Frontal cortex (tissue), 4 donors: ENCODE measurements around the gene TOP3B. TPM values are rescaled to one million over a fixed set of nuclear protein-coding genes. Genes with fewer than 3 reads are reported as not detected.

Experiments used
- DNase-seq, 2 donors: peaks; one replicate each; pipeline ENCODE4 v3.0.0; 2012; ENCODE audit warnings: low spot score in 2 of 2
- FAIRE-seq: peaks from 2 replicates; lab custom pipeline; 2012; peaks lifted over from hg19 to GRCh38; lab: Jason Lieb, UNC
- total RNA-seq: library from RNA; depleted of rRNA; stranded (reverse); fragments of >200 nt; gene quantifications from one replicate; pipeline ENCODE4 v1.2.3, GENCODE V29; 2014
- donor health status: control.
- donor health status: control.
- donor health status: control.

Gene TOP3B, protein sequence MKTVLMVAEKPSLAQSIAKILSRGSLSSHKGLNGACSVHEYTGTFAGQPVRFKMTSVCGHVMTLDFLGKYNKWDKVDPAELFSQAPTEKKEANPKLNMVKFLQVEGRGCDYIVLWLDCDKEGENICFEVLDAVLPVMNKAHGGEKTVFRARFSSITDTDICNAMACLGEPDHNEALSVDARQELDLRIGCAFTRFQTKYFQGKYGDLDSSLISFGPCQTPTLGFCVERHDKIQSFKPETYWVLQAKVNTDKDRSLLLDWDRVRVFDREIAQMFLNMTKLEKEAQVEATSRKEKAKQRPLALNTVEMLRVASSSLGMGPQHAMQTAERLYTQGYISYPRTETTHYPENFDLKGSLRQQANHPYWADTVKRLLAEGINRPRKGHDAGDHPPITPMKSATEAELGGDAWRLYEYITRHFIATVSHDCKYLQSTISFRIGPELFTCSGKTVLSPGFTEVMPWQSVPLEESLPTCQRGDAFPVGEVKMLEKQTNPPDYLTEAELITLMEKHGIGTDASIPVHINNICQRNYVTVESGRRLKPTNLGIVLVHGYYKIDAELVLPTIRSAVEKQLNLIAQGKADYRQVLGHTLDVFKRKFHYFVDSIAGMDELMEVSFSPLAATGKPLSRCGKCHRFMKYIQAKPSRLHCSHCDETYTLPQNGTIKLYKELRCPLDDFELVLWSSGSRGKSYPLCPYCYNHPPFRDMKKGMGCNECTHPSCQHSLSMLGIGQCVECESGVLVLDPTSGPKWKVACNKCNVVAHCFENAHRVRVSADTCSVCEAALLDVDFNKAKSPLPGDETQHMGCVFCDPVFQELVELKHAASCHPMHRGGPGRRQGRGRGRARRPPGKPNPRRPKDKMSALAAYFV
- 15.1 TPM for total RNA-seq

DNA sequence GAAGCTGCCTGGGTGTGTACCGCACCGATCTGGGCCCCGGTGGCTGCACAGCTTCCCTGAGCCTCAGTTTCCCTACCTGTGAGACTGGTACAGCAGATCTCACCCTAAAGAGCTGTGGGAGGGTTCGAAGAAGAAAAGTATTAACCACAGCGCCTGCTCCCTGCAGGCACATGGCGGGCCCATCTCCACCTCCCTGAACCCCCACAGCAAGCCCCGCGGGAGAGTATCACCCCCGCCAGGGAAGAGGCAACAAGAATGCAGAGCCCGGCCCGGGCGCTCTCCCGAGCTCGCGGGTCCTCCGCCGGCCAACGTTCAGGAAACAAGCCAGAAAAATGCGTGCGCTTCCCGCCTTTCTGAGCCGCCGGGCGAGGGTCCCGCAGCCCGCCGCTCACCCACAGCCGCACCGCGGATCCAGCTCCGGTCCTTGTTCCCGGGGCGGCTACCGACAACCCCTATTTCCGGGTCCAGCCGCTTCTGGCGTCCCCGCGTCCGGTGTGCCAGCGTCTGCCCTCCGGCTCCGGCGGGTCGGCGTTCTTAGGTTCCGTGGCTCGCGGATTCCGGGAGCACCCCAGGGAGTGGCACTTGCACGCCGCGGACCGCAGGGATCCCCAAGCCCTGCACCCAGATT, at the start of gene TOP3B:
TOP3B (minus strand) TSS at position 450 of the 628 bp plus-strand sequence. CDS start 7,078 bp downstream, outside the sequence.
- FAIRE-seq, result no peak
- peak; percentile 72 to 77 for DNase-seq

DNA sequence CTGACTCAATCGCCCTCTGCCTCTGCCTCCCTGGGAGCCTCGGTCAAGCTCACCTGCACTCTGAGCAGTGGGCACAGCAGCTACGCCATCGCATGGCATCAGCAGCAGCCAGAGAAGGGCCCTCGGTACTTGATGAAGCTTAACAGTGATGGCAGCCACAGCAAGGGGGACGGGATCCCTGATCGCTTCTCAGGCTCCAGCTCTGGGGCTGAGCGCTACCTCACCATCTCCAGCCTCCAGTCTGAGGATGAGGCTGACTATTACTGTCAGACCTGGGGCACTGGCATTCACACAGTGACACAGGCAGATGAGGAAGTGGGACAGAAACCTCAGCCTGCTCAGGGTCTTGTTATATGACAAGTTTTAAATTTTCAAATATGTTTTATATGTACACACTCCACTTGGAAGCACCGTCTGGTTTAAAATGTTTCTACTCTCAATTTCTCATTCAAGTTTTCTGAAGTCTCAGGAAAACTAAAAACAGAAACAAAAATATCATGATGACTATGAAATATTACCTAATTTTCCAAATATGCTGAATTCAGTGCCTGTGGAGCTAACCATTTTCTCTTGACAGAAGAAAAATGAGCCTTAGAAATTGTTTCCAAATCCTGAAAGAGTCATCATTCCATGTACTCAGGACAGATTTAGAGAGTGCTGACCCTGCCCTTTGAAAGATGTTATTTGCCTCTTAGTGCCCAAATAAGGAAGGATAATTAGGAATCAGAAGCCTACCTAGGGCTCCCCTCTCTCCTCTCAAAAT, 48.8 kb upstream of the TOP3B start:
- FAIRE-seq (no peak), DNase-seq (no peak)

DNA sequence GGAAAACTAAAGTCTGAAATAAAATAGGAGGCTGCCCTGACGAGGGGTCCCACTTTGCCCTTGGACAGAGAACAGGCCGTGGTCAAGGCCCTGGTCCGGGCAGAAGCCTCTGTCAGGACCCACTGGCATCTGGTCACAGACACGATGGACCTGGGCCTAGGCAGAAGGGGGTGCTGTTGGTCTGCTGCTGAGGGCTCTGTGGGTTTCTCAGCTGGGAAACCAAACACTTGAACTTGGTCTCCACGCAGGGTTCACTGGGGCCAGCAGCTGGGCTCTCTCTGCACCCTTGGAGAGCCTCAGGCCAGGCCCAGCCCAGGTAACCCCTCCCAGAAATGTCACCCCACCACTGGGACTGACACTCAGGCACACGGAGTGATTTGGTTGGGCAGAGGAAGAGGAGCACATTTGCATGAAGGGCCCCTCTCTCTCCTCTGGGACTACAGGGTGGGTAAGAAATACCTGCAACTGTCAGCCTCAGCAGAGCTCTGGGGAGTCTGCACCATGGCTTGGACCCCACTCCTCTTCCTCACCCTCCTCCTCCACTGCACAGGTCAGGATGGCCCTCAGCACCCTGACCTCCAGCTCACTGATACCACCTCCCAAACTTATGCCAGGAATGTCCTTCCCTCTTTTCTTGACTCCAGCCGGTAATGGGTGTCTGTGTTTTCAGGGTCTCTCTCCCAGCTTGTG, 48.1 kb upstream of the TOP3B start:
- FAIRE-seq, result no peak
- DNase-seq, result no peak

DNA sequence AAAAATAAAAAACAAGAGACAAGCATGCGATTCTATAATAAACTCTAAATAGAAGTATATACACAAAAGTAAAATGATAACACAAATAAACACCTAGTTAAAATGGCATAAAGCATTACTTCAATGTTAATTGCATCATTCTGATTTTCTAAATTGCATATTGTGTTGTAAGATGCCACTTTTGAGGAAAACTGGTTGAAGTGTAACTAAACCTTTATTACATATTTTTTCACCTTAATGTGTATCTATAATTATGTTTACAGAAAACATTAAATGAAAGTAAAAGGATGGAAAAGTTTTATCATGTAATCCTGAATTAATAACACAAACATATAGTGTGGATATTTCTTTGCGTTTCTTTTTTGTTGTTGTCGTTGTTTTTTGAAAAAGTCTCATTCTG, 45.4 kb upstream of the TOP3B start:
- FAIRE-seq (no peak), DNase-seq (no peak)

DNA sequence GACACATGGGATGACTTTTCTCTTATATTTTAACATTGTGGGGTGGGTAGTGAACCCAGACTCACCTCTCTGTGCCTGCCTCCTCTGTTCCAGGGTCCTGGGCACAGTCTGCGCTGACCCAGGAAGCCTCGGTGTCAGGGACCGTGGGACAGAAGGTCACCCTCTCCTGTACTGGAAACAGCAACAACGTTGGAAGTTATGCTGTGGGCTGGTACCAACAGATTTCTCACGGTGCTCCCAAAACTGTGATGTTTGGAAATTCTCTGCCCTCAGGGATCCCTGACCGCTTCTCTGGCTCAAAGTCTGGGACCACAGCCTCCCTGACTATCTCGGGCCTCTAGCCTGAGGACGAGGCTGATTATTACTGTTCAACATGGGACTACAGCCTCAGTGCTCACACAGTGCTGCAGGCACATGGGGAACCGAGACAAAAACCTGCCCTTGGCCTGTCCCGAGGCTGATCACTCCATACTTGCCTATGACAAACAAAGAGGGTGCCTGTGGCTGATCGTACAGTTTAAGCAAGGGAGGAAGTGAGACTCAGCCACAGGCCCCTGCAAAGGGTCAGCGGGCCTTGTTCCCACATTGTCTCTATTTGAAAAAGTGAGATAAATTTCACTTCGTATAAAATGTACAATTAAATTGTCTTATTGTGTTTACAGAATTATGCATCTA, 43.7 kb upstream of the TOP3B start:
- no peak for DNase-seq
- no peak for FAIRE-seq

DNA sequence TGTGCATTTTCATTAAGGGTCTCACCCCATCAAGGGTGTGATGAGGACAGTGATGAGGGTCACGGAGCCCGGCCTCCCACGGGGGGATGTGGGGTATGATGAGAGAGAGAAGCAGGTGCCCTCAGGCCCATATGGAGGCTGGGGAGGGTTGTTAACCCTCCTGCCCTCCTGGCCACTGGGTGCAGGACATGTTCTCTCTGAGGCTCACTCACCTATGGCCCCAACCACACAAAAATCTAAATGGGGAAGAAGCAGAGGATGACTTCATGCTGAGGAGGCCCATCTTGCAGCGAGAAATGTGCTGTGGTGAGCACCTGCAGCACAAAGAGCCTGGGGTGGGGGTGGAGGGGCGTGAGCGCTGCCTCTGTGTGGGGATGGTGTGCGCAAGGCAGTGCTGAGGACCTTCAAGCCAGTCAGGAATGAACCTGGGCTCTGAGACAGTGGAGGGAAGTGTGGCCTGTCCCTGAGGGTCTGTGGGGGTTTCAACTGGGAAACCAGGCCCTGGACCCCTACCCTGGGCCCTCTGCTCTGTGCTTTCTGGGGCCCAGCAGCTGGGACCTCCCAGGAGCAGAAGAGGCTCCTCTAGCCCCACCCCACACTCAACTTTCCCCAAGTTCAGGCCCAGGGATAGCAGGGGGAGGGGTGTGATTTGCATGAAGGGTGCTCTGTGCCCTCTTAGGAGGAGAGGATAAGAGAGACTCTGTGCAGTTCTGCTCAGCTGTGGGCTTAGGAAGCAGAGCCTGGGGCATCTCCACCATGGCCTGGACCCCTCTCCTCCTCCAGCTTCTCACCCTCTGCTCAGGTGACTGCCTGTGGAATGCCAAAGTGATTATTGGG, 43.0 kb upstream of the TOP3B start:
- DNase-seq, result no peak
- FAIRE-seq, result no peak

DNA sequence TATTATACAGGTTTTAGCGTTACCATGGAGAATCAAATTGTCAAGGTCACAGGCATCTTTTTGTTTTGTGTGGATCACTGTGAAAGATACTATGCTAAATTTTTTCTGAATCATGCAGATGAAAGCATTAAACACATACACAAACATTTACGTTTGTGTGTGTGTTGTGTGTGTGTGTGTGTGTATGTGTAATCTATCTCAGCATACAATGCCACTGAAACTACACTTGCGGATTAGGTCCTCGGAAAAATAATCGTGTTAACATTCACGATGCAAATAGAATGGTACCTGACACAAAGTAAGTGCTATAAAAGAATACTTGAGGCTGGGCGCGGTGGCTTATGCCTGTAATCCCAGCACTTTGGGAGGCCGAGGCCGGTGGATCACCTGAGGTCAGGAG, 41.9 kb upstream of the TOP3B start:
- FAIRE-seq (no peak), DNase-seq (no peak)

DNA sequence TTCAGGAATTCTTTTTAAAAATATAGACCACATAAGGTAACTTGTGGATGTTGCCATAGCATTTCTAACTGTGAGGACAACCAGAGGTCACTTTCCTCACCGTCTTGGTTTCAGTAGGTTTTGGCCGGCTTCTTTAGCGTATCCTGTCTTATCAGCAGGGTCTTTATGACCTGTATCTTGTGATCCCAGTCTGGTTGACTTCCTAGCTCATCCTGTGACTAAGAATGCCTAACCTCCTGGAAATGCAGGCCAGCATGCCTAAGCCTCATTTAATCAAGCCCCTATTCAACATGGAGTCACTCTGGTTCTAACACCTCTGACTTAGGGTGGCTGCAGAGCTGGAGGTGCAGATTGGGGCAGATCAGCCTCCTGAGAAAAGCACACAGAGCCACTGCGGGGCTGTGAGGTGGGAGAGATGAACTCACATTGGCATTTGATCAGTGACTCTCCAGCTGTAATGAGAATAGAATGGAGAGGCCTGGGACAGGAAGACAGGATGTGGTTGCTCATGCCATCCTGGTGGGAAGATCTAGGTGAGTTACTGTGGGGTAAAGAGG, 41.1 kb upstream of the TOP3B start:
- FAIRE-seq (no peak), DNase-seq (no peak)

DNA sequence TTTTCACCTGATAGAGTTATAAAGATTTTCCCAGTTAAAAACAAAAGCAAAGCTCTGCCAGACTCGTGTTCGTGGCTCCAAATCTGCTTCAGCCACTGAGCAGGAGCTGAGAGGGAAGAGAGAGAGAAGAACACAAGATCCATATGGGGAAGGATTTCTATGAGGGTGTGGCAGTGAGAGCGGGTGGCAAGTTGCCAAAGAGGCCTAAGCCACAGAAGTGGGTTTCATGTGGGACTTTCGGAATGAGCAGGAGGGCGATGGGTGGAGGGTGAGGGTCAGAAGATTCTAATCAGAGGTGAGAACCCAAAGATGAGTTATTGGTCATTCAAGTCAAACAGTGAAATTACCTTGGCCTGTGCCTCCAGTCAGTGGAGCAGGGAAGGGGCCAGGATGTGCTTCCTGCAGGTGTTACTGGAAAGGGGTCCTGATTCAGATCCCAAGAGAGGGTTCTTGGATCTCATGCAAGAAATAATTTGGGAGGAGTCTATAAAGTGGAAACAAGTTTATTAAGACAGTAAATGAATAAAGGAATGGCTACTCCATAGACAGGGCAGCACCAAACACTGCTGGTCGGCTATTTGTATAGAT, 40.5 kb upstream of the TOP3B start:
- no peak for FAIRE-seq

DNA sequence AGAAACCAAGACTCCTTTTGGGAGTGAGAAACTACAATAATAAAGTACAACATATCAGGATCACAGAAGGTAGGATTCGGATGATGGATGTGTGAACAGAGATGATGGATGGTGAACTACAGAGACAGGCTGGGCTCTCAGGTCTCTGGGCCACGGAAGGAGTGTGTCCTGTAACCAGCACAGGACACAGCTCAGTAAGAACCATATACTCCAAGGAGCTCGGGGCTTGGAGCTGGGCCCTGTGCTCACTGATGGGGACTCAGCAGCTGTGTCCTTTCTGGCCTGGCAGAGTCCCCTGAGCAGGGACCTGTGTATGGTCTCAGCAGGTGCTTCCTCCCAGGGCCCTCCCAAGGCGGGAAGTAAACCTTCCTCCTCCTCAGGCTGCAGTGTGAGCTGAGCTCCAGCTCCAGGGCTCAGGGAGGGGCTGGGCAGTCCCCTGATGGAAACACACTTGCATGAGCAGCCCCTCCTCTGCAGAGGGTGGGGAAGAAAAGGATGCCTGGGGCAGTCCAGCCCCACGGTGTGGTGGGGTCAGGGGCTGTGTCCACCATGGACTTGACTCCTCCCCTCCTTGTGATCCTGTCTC, 39.8 kb upstream of the TOP3B start:
- DNase-seq, result no peak
- FAIRE-seq, result no peak

More for the DNA sequence above, 40.5 kb upstream of the TOP3B start:
- DNase-seq, result no peak

DNA sequence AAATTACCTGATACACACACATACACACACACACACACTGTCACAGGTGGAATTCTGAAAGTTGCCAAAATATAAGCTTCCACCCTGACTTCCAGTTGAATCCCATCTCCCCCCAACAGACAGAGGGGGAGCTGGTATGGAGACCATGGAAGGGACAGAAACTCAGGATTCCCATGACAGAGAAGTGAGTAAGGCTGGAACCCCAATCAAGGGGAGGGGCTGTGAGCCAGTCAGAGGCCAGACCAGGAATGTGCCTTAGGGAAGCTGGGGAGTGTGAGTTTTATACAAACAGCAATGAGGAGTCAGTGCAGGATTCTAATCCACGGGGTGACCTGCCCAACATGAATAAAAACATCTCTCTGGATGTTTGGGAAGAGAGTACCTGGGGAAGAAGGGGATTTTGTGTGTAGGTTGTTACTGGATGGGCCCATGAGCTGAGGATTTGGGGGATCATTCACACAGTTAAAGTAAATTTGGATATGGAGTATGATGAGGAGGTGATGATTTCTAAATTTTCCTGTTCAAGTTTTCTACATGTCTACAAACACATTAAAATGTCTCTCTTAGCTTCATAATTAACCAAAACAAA, 38.7 kb upstream of the TOP3B start:
- FAIRE-seq, result no peak

DNA sequence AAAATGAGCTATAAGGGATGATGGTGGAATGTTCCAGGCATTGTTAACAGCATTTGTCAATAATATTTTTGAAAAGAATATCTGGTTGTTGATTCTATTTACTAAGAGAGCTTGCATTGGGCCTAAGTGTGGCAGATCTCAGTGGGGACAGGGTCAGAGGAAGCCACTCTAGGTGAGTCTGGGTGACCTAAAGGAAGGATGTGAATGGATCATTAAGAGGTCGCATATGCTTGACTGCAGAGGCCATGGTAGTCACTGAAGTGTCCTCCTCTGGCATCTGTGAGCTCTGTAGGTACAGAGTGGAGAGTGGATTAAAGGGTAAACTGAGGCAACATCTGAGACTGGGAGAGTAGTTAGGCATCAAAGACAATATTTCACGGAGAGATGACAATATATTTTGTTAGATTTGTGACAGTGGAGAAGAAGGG, 37.9 kb upstream of the TOP3B start:
- FAIRE-seq (no peak), DNase-seq (no peak)

More for the DNA sequence above, 38.7 kb upstream of the TOP3B start:
- DNase-seq, result no peak

DNA sequence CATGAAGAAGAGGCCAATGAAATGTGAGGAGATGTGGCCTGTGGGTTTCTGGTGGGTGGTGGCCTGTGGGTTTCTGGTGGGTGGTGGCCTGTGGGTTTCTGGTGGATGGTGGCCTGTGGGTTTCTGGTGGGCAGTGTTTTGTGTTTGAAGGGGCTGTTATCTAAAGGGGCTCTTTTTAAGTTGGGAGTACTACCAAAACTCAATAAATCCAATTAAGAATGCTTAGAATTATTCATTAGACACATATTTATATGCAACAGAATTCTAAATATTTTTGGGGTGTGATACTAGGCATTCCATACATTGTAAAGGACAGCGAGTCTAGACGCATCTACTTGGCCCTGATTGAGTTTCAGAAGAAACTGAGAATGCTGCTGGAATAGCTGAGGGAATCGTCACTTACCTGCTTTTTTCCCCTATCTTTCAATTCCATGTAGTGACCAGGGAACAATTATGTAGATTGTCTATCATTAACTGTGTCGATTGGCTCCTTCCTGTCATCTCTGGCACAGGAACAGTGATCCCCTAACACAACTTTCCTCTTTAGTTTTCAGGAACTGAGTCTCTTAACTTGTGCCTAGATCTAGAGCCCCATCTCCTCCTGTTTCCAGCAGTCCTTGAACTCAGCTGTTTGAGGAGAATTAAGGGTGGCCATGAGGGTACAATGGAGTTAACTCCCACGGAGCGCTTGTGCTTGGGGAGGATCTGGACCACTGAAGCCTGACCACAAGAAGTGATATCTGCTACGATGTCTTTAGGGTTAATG, 37.3 kb upstream of the TOP3B start:
- DNase-seq (no peak), FAIRE-seq (no peak)

DNA sequence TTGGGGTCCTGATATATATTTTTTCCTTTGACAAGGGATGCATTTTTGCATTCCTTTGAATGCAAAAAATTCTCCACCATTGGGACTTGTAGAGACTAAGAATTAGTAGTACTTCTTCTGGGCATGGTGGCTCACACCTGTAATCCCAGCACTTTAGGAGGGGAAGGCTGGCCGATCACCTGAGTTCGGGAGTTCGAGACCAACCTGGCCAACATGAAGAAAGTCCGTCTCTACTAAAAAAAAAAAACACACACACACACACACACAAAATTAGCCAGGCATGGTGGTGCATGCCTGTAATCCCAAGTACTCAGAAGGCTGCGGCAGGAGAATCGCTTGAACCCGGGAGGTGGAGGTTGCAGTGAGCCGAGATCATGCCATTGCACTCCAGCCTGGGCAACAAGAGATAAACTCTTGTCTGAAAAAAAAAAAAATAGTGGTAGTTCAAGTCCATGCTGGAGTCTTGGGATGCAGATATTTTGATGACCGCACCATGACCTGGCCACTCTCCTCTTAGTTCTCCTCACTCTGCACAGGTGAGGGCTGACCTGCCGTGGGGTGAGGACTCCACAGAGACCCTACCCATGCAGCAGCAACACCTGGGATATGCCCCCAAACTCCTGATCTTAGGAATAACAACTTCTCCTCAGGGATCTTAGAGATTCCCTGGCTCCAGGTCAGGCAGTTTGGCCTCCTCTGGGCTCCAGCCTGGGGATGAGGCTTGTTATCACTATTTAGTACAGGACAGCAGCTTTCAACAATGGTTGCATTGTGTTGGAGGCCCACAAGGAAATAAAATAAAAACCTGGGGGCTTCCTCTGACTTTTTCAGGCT, 36.5 kb upstream of the TOP3B start:
- DNase-seq (no peak), FAIRE-seq (no peak)

DNA sequence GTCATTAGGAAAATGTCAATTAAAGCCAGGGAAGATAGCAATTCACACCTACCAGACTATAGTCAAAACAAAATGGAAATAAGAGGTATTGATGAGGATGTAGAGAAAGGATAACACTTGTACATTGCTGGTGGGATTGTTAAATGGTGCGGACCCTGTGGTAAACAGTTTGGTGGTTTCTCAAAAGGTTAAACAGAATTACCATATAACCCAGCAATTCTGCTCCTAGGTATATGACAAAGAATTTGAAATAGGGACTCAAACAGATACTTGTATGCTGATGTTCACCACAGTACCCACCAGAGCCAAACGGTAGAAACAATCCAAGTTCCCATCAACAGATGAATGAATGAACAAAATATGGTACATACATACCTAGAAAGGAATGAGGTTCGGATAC, 33.0 kb upstream of the TOP3B start:
- DNase-seq, result no peak
- FAIRE-seq, result no peak
